C4-2B (cell line): Measurements from ENCODE around the gene SHISAL1.

ENCODE experiments used
- CTCF ChIP-seq: fragments of 450-650 bp; conservative IDR thresholded peaks from 2 replicates; pipeline ENCODE4 v1.5.1; 2017; ENCODE audit warnings: mild to moderate bottlenecking
- ZFX ChIP-seq: fragments of 450-650 bp; IDR thresholded peaks from 2 replicates; pipeline ENCODE4 v1.6.1; 2017

- no peak for TF ChIP-seq CTCF
- TF ChIP-seq ZFX, result no peak
Observed at GRCh38 chr22:44247923-44248892, 64.5 kb downstream of the SHISAL1 start.
